K562 (cell line): Measurements from ENCODE around the gene SUPT5H. TPM values are rescaled to one million over a fixed set of nuclear protein-coding genes. Genes with fewer than 3 reads are reported as not detected.

Source experiments
- CHCHD3 ChIP-seq: fragments of 250-450 bp; sonication (Bioruptor Pico); IDR thresholded peaks from 2 replicates; pipeline ENCODE4 v2.1.2; 2022; ENCODE audit warnings: mild to moderate bottlenecking
- CLOCK ChIP-seq: fragments of 250-450 bp; sonication (Bioruptor Pico); IDR thresholded peaks from 2 replicates; pipeline ENCODE4 v1.4.0; 2020; ENCODE audit warnings: mild to moderate bottlenecking, moderate library complexity, borderline replicate concordance
- E2F8 ChIP-seq: fragments of 450-650 bp; IDR thresholded peaks from 2 replicates; pipeline ENCODE4 v1.7.1; 2018; ENCODE audit warnings: mild to moderate bottlenecking, low read depth; ENCODE audit not compliant: partially characterized antibody
- FOXO4 ChIP-seq: fragments of 450-650 bp; formaldehyde crosslinking; IDR thresholded peaks from 2 replicates; pipeline ENCODE4 v1.4.0; 2020; ENCODE audit warnings: mild to moderate bottlenecking, moderate library complexity
- HMBOX1 ChIP-seq: sonication (generic); IDR thresholded peaks from 2 replicates; pipeline ENCODE4 v1.6.1; 2016
- MEF2D ChIP-seq: conservative IDR thresholded peaks from 2 replicates; pipeline ENCODE4 v1.6.1; 2016; ENCODE audit warnings: low read depth, missing genetic modification characterization, missing compliant biosample characterization
- REST ChIP-seq, 2 experiments: fragments of 450-650 bp; formaldehyde crosslinking in 1 of 2; IDR thresholded peaks; 2 replicates each; pipeline versions ENCODE4 v1.4.0 to v1.6.1; 2014 to 2020; ENCODE audit warnings: mild to moderate bottlenecking in 2 of 2, borderline replicate concordance in 1 of 2, low read depth in 1 of 2
- SRSF1 ChIP-seq: fragments of 200-400 bp; formaldehyde crosslinking; IDR thresholded peaks from 2 replicates; pipeline ENCODE4 v1.6.1; 2017; ENCODE audit warnings: mild to moderate bottlenecking, low read depth, low read length, moderate library complexity
- ZNF408 ChIP-seq: fragments of 250-450 bp; sonication (Bioruptor Pico); IDR thresholded peaks from 2 replicates; pipeline ENCODE4 v1.4.0; 2020; ENCODE audit warnings: low read depth, mild to moderate bottlenecking, moderate library complexity
- polyA plus RNA-seq, 8 experiments: library from polyadenylated mRNA; depleted of rRNA in 4 of 8; stranded (reverse) in 5 of 8; unstranded in 3 of 8; fragments of >200 nt; fragmentation: Nextera tagmentation in 2 of 8; fragmentation: Illumina TruSeq in 1 of 8; extraction: Ambion mirVana in 2 of 8; extraction: Trizol in 1 of 8; gene quantifications; 2 replicates each; pipeline versions ENCODE4 v1.2.1 to v1.2.3, GENCODE V29; 2011 to 2014; ENCODE audit warnings: inconsistent platforms in 1 of 8, missing spikeins in 1 of 8
- total RNA-seq, 7 experiments: library from RNA; depleted of rRNA in 6 of 7; stranded (reverse); fragments of >200 nt in 6 of 7; fragmentation: Illumina TruSeq in 2 of 7; extraction: Trizol in 2 of 7; gene quantifications; 2 replicates each; pipeline versions ENCODE4 v1.2.1 to v1.2.3, GENCODE V29; 2011 to 2021; ENCODE audit warnings: low replicate concordance in 1 of 7

The SUPT5H gene
- total and polyA plus RNA-seq, 9 of the 15 experiments (the other 6 are each of a cell fraction or from before 2014, with no cell fraction given) = 13.3 to 85.9 (median 35.9) TPM

- TF ChIP-seq MEF2D (tag) = 0 out of 2 replicates have a peak, but pooled peaks have one; percentile 32
- no peak for TF ChIP-seq ZNF408
- peak; percentile 59 for TF ChIP-seq E2F8
- TF ChIP-seq SRSF1 = no peak
- TF ChIP-seq CHCHD3 = no peak
- no peak for TF ChIP-seq CLOCK (CRISPR knock-in tag)
- TF ChIP-seq HMBOX1 = no peak
- TF ChIP-seq REST (IDR thresholded peaks at IDR 0.05; ENCODE audit: borderline replicate concordance) = no peak
- peak; percentile 72; the same call in 1 of the 2 replicates for TF ChIP-seq REST (CRISPR knock-in tag; IDR thresholded peaks at IDR 0.05; ENCODE audit: low read depth)
- no peak for TF ChIP-seq FOXO4 (CRISPR knock-in tag)
These were observed 35.2 kb upstream of the SUPT5H start (continued) for GRCh38 chr19:39410017-39410830.
